Measurements from ENCODE around the gene HYCC2.
A peak's percentile ranks its signal among the peaks of the same experiment; 100 is the strongest.
"Not testable (repeated sequence)": the region's sequence is repeated elsewhere in the genome, so short reads cannot be mapped to it uniquely, and the experiment has no call there.

The HYCC2 gene

DNA sequence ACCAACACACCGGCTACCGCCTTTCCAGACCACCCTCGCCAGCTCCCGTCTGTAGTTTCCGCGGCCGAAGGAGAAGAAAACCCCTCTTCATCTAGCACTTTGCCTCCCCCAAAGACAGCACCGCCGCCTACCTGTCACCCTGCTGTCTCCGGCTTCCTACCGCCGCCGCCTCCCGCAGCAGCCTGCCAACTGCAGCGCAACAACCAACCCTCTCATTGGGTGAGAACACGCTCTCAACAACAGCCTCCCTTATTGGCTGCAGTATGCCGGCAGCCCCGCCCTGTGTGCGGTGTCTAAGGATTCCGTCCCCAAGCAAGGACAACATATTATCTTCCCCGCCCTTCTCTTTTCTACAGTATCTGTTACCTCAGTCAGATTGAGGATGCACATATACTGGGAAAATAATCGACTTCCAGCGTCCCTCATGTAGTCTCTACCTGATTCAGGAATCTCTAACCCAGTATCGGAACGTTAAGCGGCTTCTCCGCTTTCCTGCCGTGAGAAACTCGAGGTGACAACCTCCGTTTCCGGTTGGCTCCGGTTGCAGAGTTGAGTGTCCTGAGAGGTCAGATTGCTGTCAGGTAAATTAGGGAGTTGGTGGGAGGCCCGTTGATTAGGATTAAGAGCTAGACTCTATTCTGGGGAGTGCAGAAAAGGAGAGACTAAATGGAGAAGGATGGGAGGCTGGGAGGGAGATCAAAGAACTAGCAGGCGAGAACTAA is at the start of gene HYCC2, which contains the start of gene NDUFB3:
Gene HYCC2, minus strand, starts transcription at position 193 of the 722 bp plus-strand sequence. CDS start 47,662 bp downstream, outside the sequence.
Gene NDUFB3, plus strand, starts transcription at position 523 of the 722 bp plus-strand sequence. CDS start 6,882 bp downstream, outside the sequence.
- Histone ChIP-seq H3K4me3 (ENCODE audit: low read depth in 1 of 2, low read length in 1 of 2) (peak within 1 kb of the TSS; percentile 86 to 96), H3K9me3 (no peaks in the 10 kb centered on the region), H3K27ac (peak within 1 kb of the TSS; percentile 86), H3K36me3 (no peaks in the 10 kb centered on the region), H3K4me1 (ENCODE audit: control insufficient read depth in 1 of 2, insufficient read depth in 1 of 2, low read depth in 1 of 2, low read length in 1 of 2) (peaks cover 66% of the 10 kb centered on the region in 2 experiments), H3K27me3 (no peaks in the 10 kb centered on the region)
- TF ChIP-seq CTCF (IDR thresholded peaks at IDR 0.05) = peak; percentile 79

- Histone ChIP-seq H3K4me1 (ENCODE audit: control insufficient read depth in 1 of 2, insufficient read depth in 1 of 2, low read depth in 1 of 2, low read length in 1 of 2) (peaks cover 45 to 52% of the 10 kb centered on the region in 2 experiments), H3K27me3 (no peaks in the 10 kb centered on the region), H3K9me3 (no peaks in the 10 kb centered on the region), H3K27ac (peak overlapping the region; percentile 99), H3K4me3 (ENCODE audit: low read depth in 1 of 2, low read length in 1 of 2) (peak overlapping the region; percentile 84 to 98), H3K36me3 (peaks cover 32% of the 10 kb centered on the region)
- TF ChIP-seq CTCF (IDR thresholded peaks at IDR 0.05) = no peak
Observed at GRCh38 chr2:201118961-201119854, 47.7 kb upstream of the HYCC2 start.

- H3K27me3 ChIP-seq = no peaks in the 10 kb centered on the region
- peak overlapping the region; percentile 99 for H3K27ac ChIP-seq
- H3K4me1 ChIP-seq (ENCODE audit: control insufficient read depth in 1 of 2, insufficient read depth in 1 of 2, low read depth in 1 of 2, low read length in 1 of 2) = peaks cover 43 to 50% of the 10 kb centered on the region in 2 experiments
- TF ChIP-seq CTCF (IDR thresholded peaks at IDR 0.05) = no peak
- H3K36me3 ChIP-seq = peaks cover 26% of the 10 kb centered on the region
- no peaks in the 10 kb centered on the region for H3K9me3 ChIP-seq
- peak overlapping the region; percentile 84 to 98 for H3K4me3 ChIP-seq (ENCODE audit: low read depth in 1 of 2, low read length in 1 of 2)
Observed at GRCh38 chr2:201118121-201118960, 46.9 kb upstream of the HYCC2 start.

DNA sequence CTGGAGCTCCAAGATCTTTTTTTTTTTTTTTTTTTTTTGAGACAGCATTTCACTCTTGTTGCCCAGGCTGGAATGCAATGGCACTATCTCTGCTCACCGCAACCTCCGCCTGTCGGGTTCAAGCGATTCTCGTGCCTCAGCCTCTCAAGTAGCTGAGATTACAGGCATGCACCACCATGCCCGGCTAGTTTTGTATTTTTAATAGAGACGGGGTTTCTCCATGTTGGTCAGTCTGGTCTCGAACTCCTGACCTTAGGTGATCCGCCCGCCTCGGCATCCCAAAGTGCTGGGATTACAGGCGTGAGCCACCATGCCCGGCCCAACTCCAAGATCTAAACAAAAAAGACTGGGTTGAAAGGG is 46.2 kb upstream of the HYCC2 start:
- not testable (repeated sequence) for H3K9me3 ChIP-seq, H3K27me3 ChIP-seq
- peak overlapping the region; percentile 99 for H3K27ac ChIP-seq
- H3K36me3 ChIP-seq = peaks cover 19% of the 10 kb centered on the region
- peak overlapping the region; percentile 84 to 98 for H3K4me3 ChIP-seq (ENCODE audit: low read depth in 1 of 2, low read length in 1 of 2)
- peaks cover 43 to 50% of the 10 kb centered on the region in 2 experiments for H3K4me1 ChIP-seq (ENCODE audit: control insufficient read depth in 1 of 2, insufficient read depth in 1 of 2, low read depth in 1 of 2, low read length in 1 of 2)

DNA sequence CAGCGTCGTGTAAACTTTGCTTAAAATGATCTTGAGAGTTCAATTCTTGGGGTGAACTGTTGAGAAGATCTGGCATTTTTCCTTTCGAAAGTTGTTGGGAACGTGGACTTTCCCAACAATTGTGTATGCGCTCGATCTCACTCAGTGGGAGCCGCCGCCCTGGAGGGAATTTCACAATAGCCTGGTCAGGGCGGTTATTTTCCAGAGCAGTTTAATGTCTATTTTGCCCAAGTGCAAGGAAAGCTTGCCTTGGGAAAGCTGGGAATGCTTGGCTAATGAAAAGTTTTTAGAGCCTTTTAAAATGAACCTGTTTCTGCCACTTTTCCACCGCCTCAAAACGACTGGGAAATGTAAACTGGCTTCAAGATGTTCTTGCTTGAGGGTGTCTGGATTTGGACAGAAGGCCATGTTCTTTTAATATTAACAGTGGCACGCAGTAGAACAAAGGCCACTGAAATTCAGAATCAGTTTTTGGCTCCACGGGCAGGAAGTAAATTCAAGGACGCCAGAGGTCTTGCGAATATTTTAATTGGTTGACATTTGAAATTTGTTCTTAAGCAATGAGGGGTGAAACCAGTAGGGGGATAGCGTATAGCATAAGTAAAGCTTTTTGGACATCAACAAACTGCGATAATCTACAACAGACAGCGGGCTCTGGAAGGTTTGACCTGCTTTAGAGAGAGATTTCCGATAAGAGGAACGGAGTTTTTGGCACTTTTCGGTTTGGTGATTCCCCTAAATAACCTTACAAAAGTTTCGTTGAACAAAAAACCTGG is 45.7 kb upstream of the HYCC2 start:
- Histone ChIP-seq H3K4me3 (ENCODE audit: low read depth in 1 of 2, low read length in 1 of 2) (peak overlapping the region; percentile 84 to 98), H3K4me1 (ENCODE audit: control insufficient read depth in 1 of 2, insufficient read depth in 1 of 2, low read depth in 1 of 2, low read length in 1 of 2) (peaks cover 43 to 49% of the 10 kb centered on the region in 2 experiments), H3K27me3 (no peaks in the 10 kb centered on the region), H3K36me3 (peaks cover 14% of the 10 kb centered on the region), H3K27ac (peak overlapping the region; percentile 99), H3K9me3 (no peaks in the 10 kb centered on the region)
- TF ChIP-seq CTCF (IDR thresholded peaks at IDR 0.05) = peak; percentile 12

All from neutrophil (primary cell).